Measurements from ENCODE around the gene ZNF211. TPM values are rescaled to one million over a fixed set of nuclear protein-coding genes. Genes with fewer than 3 reads are reported as not detected.
A peak's percentile ranks its signal among the peaks of the same experiment; 100 is the strongest.

ZNF211 gene
- total RNA-seq, 1 donor from 2014 or later, result 28.7 TPM

GRCh38 chr19:57606931-57607330 lies 26.0 kb upstream of the ZNF211 start:
- TF ChIP-seq CTCF (IDR thresholded peaks at IDR 0.05; ENCODE audit: unreplicated experiment), result no peak
- H3K4me3 Mint-ChIP-seq, result no peak overlapping the region
- peaks cover 62% of the 10 kb centered on the region for H3K9me3 Mint-ChIP-seq
- no peak for DNase-seq (ENCODE audit: low spot score in 2 of 2, unreplicated experiment in 2 of 2)
- no peak overlapping the region for H3K27ac Mint-ChIP-seq
- no peaks in the 10 kb centered on the region for H3K27me3 Mint-ChIP-seq (ENCODE audit: low read depth)
- no peaks in the 10 kb centered on the region for H3K4me1 Mint-ChIP-seq
- peaks cover 63% of the 10 kb centered on the region for H3K36me3 Mint-ChIP-seq

GRCh38 chr19:57611113-57611512 lies 21.9 kb upstream of the ZNF211 start:
- H3K9me3 Mint-ChIP-seq, result peaks cover 55% of the 10 kb centered on the region
- H3K4me3 Mint-ChIP-seq, result no peak overlapping the region
- peaks cover 45% of the 10 kb centered on the region for H3K36me3 Mint-ChIP-seq
- no peak overlapping the region for H3K27ac Mint-ChIP-seq
- no peak for DNase-seq (ENCODE audit: low spot score in 2 of 2, unreplicated experiment in 2 of 2)
- H3K27me3 Mint-ChIP-seq (ENCODE audit: low read depth), result no peaks in the 10 kb centered on the region
- peaks cover 10% of the 10 kb centered on the region for H3K4me1 Mint-ChIP-seq
- no peak for TF ChIP-seq CTCF (IDR thresholded peaks at IDR 0.05; ENCODE audit: unreplicated experiment)

- peak within 1 kb of the TSS; percentile 92 for H3K4me3 Mint-ChIP-seq
- peak within 1 kb of the TSS; percentile 89 for H3K27ac Mint-ChIP-seq
- no peaks in the 10 kb centered on the region for H3K27me3 Mint-ChIP-seq (ENCODE audit: low read depth)
- peaks cover 50% of the 10 kb centered on the region for H3K36me3 Mint-ChIP-seq
- H3K4me1 Mint-ChIP-seq, result peaks cover 10% of the 10 kb centered on the region
- TF ChIP-seq CTCF (IDR thresholded peaks at IDR 0.05; ENCODE audit: unreplicated experiment), result no peak
- DNase-seq (ENCODE audit: low spot score in 2 of 2, unreplicated experiment in 2 of 2), result peak; percentile 66 to 84
- peaks cover 61% of the 10 kb centered on the region for H3K9me3 Mint-ChIP-seq
These were observed 18.8 kb upstream of the ZNF211 start, which contains the start of gene ZNF134 for GRCh38 chr19:57613941-57614743. ZNF134 (plus strand) TSS chr19:57614242; CDS start chr19:57619469, 5,227 bp downstream.

GRCh38 chr19:57615346-57615745 lies 17.6 kb upstream of the ZNF211 start:
- Mint-ChIP-seq H3K9me3 (peaks cover 74% of the 10 kb centered on the region), H3K36me3 (peaks cover 62% of the 10 kb centered on the region), H3K27me3 (ENCODE audit: low read depth) (no peaks in the 10 kb centered on the region), H3K4me1 (peaks cover 10% of the 10 kb centered on the region), H3K27ac (no peak overlapping the region), H3K4me3 (peak overlapping the region; percentile 92)
- TF ChIP-seq CTCF (IDR thresholded peaks at IDR 0.05; ENCODE audit: unreplicated experiment), result no peak
- DNase-seq (ENCODE audit: low spot score in 2 of 2, unreplicated experiment in 2 of 2), result no peak

GRCh38 chr19:57620673-57621348 lies 12.2 kb upstream of the ZNF211 start:
- Mint-ChIP-seq H3K4me3 (no peak overlapping the region), H3K27me3 (ENCODE audit: low read depth) (no peaks in the 10 kb centered on the region), H3K36me3 (peaks cover 98% of the 10 kb centered on the region), H3K9me3 (peaks cover 85% of the 10 kb centered on the region), H3K27ac (no peak overlapping the region), H3K4me1 (no peaks in the 10 kb centered on the region)
- no peak for DNase-seq (ENCODE audit: low spot score in 2 of 2, unreplicated experiment in 2 of 2)
- no peak for TF ChIP-seq CTCF (IDR thresholded peaks at IDR 0.05; ENCODE audit: unreplicated experiment)

Measured in mesothelial cell of epicardium (in vitro differentiated cells).